ENCODE results near the gene ASB6.
A peak's percentile ranks its signal among the peaks of the same experiment; 100 is the strongest.

ASB6 gene

DNA sequence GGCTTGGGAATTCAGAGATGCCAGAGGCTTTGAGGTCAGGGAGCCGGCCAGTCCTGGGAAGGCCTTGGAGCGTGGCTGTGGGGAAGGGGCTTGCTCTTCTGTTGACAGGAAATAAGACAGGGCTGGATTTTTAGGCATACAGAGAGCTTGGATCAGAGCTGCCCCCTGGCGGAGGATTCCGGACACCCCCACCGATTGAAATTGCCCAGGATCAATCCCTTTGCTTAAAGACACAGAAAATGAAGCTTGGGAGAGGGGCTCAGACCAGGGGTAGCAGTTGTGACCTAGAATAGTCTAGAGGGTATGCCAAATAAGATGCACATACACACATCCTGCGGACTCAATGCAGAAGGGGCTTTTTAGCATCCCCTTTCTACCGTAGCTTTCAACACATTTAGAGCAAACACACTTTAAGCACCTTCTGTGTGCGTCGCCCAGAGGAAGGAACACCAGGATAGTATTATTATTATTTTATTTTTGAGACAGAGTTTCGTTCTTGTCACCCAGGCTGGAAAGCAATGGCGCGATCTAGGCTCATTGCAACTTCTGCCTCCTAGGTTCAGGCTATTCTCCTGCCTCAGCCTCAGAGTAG is 17.7 kb downstream of the ASB6 start:
- peak; percentile 63 to 68 for DNase-seq

DNA sequence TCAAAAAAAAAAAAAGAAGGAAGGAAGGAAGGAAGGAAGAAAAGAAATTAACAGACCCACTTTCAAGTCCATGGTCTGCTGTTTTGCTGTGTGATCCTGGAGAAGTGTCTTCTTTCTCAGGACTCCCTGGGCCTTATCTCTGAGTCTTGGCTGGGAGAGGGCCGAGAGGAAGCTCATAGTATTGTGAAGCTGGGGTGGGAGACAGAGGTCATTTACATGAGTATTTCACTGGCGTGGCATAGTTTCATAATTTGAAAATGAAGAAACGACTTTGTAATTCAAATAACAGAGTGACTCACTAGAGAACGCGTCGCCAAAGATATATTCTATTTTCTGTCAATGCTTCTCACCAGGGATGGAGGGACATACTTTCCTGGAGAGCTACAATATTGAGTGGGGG is 18.6 kb downstream of the ASB6 start:
- no peak for DNase-seq

DNA sequence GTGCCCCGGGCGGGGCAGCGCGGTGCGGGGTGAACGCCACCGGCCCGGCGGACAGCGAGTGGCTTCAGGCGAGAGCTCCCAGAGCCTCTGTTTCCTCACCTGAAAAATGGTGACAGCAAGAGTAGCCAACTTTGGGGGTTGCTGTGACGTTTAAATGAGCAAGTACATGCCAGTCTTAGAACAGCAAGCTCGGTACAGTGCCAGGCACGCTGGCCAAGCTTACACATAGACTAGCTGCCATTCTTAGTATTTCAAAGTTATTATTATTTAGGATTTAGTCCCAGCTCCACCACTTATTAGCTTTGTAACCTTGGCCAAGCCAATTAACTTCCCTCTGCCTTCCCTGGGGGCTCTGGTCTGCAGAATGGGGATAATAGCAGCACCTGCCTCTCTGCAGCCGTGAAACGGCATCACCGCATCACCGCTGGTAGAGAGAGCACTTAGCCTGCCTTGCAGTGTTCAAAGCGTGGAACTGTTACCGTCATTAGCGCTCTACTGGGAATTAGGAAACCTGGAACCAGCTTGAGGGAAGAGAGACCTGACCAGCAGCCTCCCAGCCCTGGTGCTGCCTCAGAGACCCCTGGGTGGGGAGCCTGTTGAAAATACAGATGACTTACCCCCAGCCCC is 21.2 kb downstream of the ASB6 start, which contains the start of gene C9orf50:
Gene C9orf50, minus strand, starts transcription at position 433 of the 627 bp plus-strand sequence. CDS start 527 bp downstream, outside the sequence.
- DNase-seq = no peak

DNA sequence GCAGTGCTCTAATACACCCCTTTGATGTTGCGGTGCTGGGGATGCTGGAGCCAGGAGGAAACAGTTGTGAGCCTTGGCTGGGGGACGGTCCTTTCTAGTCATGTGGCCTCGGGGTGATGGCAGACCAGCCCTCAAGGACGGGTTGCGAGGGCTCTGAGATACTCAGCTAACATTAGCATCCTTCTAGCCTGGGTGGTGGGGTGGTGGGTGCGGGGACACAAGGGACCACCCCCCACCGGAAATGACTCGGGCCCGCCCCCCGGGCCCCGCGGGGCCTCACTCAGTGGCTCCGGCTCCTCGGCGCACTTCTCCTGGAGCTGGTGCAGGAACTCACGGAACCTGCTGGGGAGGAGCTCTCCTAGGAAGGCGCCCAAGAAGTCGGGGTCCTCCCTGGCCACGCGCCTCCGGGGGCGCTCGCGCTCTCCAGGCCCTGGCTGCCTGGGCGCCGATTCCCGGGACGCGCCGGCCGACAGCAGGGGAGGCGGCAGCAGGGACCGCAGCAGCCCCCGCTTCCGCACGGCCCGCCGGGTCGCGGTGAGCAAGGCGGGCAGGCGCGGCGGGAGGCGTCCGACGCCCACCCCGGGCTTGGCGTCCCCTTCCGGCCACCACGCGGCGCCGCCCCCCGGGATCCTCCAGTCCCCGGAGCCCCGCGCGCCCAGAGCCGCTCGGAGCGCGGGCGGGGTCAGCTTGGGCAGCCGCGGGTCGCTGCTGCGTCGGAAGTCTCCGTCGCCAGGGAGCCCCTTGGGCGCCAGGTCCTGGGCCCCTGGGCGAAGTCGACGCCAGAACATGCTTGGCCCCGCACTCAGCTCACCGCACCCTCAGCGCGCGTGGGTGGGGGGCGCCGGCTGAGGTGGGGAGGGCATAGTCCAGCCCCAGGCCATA is 21.9 kb downstream of the ASB6 start:
- no peak for DNase-seq

DNA sequence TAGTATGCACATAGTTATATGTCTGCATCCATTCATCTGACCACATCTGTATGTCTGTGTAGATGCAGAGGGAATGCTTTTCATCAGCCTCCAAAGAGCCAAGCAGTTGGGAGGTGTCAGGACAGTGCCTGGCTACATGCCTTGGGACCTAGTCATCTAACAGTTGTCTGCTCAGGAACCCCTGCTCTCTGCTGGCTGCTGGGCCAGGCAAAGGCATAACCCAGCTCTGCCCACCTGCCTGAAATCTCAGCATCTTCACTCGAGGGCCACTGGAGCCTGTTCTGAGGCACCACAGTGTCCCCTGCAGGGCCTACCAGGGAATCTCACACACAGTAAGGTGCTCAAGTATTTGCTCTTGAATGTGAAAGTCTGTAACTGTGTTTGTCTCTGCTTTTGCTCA is 24.8 kb downstream of the ASB6 start:
- DNase-seq = no peak

DNA sequence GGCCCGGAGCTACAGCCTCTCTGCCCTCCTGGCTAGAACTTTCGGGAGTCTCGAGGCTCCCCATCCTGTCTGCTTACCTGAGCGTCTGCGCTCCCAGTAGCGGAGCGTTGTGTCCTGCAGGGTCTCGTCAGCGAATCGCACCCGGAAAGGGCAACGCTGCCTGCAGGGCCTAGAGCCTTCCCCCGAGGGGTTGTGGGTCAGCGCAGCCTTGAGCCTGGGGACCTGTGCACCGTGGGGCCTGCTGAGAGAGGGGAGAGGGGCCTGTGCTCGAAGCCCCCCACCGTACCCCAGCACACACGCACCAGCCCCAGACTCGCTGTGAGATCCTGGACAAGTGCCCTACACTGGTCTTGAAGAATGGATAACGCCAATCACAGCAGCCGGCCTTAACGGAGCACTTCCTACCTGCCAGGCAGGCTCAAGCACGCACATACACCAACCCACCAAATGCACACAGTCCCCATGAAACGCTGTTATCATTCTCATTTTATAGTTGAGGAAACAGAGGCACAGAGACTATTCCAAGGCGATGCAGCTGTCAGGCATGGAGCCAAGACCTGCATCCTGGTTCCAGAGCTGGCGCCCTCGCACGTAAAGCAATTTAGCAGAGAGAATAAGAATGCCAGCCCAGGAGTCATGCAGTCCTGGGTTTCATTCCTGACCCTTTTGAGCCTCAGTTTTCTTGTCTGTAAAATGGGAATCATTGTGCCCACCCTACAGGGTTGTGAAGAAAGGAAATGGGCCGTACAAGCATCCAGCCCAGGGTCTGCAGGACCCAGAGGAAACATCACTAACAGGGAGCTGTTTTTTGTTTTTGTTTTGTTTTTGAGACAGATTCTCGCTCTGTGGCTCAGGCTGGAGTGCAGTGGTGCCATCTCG is 26.3 kb downstream of the ASB6 start:
- DNase-seq = no peak

DNA sequence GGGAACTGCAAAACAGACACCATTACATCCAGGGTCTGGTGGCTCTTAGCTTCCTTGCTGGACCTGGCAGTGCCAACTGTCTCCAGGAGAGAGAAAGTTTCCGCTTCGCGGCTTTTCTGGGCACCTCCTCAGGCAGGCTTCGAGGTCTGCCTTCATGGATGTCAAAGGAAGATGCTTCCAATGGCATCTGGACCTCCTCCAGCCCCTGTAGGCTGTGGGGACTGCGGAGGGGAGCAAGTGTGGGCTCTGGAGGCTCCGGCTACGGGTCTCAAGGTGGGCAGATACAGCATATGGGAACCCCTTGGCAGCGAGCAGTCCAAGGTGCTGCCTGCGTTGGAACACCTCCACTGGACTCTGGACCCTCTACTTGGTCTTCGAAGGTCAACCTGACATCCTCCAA is 27.0 kb downstream of the ASB6 start:
- DNase-seq = no peak

DNA sequence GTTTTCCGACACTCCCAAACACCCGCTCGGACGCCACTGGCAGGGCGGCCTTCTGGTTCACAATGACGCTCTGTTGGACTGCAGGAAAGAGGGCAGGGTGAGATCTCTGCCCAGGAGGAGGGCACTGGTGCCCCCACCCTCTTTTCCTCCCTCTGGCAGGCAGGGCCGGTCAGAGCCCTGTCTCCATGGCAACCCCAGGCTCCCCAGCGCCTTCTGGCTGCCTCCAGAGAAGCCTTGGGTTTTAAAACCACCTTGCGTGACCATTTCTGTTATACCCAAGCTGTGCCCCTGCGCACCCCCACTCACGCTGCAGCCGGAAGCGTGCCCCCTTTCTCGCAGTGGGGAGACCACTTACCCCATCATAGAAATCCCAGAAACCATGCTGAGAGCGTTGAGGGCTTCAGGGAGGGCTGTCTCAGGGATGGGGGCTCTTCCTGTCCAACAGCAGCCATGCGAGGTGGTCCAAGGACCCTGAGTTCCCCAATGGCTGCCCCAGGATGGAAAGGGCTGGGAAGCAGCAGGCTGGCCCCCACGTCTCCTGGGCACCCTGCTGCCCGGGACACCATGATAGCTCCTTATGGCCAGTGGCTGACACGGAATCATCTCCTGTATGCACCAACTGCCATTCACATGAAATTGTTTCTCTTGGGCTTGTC is 28.3 kb downstream of the ASB6 start:
- no peak for DNase-seq

DNA sequence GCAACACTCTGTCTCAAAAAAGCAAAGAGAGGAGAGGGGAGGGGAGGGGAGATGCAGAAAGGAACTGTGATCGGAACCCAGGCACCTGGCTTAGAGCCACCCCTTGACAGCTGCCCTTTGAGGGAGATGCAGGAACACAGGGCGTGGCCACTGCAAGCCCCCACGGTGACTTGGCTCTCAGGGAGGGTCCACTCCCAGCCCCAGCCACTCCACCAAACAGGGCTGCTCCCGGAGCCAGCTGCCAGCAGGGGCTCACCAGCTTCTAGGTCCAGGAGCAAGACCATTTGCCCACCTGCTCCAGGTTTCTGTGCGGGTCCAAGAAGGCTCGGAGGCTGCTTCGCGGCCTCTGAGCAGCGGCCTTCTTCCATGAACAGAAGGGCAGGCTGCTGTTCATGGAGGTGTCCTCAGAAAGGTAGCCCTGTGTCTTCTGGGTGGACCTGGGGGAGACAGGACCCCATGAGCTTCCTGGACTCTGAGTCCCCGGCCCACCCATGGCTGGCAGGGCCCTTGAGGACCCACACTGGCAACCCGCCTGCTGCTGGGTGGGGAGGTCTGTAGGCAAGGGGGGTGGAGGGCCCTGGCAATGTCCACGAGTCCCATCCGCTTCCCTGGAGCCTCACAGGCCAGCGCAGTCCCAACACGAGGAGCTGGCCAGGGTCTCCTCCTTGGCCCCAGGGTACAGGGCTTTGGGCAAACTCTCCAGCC is 29.0 kb downstream of the ASB6 start:
- no peak for DNase-seq

DNA sequence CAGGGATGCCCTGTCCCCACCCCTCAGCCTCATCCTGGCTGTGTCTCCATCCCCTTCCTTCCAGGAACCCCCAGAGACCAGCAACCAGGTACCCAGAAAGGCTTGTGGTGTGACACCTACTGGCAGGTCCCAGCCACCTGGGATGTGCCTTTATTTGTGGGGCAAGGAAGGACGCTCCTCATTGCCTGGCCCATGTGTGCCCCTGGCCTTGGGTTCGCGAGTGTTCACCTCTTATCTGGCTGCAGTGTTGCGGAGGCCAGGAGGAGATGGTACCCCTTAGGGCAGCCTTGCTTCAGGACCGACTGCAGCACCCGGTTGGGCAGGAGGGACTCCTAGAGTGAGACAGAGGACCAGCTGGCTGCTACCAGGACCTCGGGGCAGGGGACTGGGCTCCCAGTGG is 29.8 kb downstream of the ASB6 start:
- no peak for DNase-seq

DNA sequence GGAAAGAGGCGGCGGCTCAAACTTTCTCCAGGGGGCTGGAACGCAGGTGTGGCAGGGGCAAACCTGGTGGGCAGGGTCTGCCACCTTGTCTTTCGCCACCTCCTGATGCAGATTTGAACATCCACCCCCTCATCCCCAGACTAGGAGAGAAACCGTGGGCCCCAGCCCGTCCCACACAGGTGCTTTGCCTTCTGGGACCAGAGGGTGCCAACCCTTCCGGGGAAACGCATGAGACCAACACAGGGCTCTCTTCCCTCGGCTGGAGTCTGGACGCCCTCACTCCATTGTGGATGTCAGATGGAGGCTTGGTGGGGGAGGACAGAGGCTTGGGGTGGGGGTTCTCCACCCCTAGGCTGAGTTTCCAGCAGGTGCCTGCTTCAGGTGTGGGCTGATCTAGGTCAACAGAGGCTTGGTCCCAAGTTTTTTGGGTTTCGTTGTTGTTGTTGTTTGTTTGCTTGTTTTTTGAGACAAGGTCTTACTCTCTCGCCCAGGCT is 30.6 kb downstream of the ASB6 start:
- DNase-seq = no peak

DNA sequence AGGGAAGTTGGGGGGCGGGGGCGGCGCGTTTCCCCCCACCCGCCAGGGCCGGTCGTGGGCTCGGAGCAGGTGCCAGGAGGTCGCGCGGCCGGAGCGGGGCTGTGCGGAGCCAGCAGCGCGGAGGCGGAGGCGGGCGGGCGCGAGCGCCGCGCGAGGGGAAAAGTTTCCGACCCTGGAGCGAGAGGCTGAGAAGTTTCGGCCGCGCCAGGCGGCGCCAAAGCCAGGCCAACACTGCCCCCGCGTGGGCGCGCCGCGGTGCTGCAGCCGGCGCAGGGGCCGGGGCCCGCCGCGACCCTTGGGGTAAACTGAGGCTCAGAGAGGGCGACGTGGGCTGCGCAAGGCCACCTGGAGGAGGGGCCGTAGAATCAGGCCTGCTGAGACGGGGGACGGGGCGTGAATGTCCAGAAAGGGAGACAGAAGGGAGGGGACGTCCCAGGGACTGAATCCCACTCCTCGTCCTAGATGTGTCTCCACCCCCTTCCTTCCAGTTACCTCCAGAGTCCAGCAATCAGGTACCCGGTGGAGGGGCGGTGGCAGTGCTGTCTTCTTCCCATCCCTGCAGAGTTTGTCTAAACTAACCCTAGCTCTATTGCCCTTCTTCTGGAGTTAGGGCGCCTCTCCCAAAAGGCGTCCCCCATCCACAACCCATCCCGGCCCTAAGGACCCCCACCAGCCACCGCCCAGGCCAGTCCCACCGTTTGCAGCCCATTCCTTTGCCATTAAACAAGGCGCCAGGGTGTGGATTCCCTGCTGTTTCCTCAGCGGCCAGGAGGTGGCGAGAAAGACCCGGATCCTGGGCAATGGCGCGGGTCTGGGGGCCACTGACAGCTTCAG is 31.3 kb downstream of the ASB6 start:
- peak; percentile 64 to 65 for DNase-seq

DNA sequence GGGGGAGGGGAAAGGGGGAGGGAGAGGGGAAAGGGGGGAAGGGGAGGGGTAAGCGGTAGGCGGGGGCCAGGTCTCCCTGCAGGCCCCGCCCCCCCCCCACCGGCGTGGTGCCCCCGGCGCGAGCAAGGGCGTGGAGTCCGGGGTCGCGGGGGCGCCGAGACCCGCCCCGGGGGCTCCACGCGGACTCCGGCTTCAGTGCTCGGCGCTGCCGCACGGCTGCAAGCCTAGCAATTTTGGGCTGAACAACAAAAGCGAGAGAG is 31.8 kb downstream of the ASB6 start:
- no peak for DNase-seq

DNA sequence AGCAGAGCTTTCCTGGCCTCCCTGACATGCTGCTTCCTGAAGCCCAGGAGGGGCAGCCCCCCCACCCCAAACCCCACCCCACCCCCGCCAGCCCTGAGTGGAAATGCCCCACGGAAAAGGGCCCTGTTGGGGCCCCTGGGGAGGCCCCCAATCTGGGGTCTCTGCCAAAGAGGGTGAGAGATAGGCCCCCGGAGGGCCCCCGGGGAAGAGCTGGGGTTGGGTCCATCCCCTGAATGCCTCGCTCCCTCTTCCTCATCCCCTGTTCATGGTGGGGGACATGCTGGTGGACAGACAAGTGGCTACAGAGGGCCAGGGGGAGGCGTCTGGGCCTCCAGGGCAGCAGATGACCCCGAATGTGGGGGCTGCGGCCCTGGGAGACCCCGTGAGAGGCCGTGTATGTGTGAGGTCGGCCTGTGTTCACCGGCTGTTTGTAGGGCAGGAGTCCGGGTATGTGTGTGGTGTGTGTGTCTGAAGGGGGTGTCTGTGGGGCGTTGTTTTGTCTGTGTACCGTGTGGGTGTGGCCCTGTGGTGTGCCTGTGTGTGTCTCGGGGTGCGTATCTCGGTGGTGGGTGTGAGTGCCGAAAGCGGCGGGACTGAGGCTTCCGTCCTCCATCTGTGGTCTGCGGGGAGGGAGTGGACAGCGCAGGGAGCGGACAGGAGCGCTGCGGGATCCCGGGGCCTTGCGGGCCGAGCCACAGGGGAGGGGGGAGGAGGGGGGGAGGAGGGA is 32.3 kb downstream of the ASB6 start:
- DNase-seq = peak; percentile 46 to 48

DNA sequence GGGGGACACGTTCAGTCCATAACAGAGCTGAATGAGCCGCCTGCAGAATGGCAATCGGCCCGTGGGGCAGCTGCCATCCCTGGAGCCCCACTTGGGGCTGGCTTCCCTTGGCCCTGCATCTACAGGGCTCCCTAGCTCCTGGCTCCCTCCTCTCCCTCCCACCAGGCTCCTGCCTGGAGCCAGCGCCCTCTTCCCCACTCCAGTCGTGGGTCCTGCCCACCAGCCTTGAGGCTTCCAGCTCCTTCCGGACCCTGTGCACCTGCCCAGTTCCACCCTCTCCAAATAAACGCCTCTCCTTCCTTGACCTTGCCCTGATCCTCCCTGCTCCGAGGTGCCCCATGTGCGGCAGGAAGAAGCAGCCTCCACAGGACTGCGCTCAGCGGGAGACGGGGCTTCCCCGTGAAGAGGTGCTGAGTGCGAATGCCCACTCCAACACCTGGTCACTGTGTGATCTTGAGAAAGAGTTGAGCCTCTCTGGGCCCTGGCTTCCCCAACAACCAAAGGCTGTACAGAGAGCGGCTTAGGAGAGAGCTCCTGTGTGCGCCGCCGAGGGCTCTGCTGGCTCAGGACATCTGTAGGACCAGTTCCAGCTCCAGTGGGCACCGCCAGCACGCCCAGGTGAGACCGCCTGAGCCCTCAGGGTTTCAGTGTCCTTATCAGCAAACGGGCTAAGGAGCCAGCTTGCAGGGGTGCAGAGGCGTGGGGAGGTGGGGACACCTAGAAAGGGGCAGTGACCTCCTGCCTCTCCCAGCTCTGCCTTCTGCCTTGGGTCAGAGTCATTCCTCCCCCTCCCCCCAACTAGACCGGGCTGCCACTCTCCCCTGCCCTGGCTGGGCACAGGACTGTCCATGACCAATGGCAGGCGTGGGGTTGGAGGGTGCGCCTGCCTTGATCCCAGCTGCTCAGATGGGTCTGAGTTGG is 33.1 kb downstream of the ASB6 start:
- no peak for DNase-seq

DNA sequence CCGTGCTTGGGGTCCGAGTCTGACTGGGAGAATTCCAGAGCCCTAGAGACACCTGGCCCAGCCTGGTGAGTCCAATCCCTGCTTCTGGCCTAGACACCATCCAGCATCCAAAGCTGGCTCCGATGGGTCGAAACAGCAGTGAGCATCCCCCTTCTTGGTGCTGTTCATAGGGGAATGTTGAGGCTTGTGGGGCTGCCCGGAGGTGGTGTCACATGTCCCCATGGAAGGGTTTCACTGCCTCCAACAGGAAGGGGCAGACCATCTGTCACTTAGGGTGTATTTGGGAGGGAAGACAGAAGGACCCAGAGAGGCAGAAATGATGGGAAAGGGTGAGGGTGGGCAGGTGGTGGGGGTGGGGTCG is 34.9 kb downstream of the ASB6 start:
- DNase-seq = no peak

DNA sequence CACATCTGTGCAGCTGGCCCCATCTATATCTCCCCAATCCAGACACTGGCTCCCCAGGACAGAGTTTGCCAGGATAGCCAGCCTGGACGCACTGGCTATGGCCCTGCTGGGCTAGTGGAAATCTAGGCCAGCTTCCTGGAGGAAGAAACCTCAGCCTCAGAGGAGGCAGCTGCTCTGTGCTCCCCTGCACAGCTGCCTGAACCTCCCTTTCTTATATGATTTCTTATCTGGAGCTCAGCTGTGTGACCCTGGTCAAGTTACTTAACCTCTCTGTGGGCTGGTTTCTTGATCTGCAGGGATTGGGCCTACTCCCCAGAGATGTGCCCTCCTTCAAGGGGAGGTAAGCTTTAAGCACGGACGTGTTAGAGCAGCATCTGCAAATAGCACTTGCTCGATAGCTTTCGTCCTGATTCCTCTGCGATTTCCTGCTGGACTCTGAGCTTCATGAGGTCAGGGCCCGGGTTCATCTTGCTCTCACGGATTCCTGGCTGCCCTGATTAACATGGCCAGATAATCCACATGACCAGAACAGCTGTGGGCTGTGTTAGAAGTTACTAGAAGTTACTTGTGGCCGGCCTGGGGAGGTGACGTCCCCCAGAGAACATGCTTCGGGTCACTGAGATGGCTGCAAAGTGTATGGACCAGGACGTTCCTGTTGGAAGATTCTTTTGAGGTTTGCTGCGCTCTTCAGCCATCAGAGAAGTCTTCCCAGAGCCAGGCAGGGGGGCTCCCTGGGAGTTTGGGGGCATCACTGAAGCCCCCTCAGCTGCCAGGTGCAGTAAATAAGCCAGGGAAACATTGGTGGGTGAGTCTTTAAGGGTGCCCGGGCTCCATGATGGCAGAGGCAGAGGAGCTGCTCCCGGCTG is 35.6 kb downstream of the ASB6 start:
- DNase-seq = no peak

DNA sequence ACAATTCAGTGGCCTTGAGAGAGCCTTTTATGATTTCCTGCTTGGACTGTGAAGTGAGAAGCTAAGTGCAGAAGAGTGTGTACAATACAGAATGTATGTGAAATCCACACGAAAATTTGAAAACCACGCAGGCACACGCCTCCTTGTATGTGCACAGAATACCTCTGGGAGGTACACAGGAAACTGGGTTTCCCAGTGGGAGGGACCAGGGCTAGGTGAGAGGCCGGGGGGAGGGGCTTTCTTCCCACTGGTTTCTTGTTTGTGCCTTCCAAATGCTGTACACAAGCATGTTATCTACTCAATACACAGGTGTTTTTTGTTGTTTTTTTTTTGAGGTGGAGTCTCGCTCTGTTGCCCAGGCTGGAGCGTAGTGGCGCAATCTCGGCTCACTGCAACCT is 37.2 kb downstream of the ASB6 start:
- DNase-seq = no peak
